DOHH2 (cell line): ENCODE data around the gene SLC25A17.

Experiments used
- H3F3A ChIP-seq: fragments of 200-600 bp; sonication (generic), shearing (Covaris generic); 2 replicates; pipeline ENCODE4 v1.6.0; 2016; ENCODE audit warnings: antibody characterized with exemption, mild to moderate bottlenecking; ENCODE audit not compliant: control insufficient read depth, insufficient read depth
- H3K27ac ChIP-seq: fragments of 200-600 bp; sonication (generic); 2 replicates; pipeline ENCODE4 v1.5.1; 2014; ENCODE audit warnings: low read depth, mild to moderate bottlenecking, low read length, moderate library complexity
- H3K27me3 ChIP-seq: fragments of 200-600 bp; sonication (generic); 2 replicates; pipeline ENCODE4 v1.6.1; 2014; ENCODE audit warnings: mild to moderate bottlenecking, low read length, mixed read lengths; ENCODE audit not compliant: control insufficient read depth
- H3K36me3 ChIP-seq: fragments of 200-600 bp; sonication (generic); 2 replicates; pipeline ENCODE4 v1.6.1; 2014; ENCODE audit warnings: mild to moderate bottlenecking, low read length, moderate library complexity, mixed read lengths; ENCODE audit not compliant: control insufficient read depth
- H3K4me1 ChIP-seq: fragments of 200-600 bp; sonication (generic); 2 replicates; pipeline ENCODE4 v1.6.1; 2014; ENCODE audit warnings: mild to moderate bottlenecking, low read length, mixed read lengths; ENCODE audit not compliant: control insufficient read depth
- H3K4me2 ChIP-seq: fragments of 200-600 bp; sonication (generic); 2 replicates; pipeline ENCODE4 v1.6.0; 2014; ENCODE audit warnings: mild to moderate bottlenecking, low read length, moderate library complexity
- H3K4me3 ChIP-seq: fragments of 200-600 bp; sonication (generic); 2 replicates; pipeline ENCODE4 v1.5.1; 2014; ENCODE audit warnings: mild to moderate bottlenecking, low read length, mixed read lengths
- H3K79me2 ChIP-seq: fragments of 200-600 bp; sonication (generic); 2 replicates; pipeline ENCODE4 v1.6.1; 2014; ENCODE audit warnings: mild to moderate bottlenecking, low read length, mixed read lengths; ENCODE audit not compliant: control insufficient read depth
- H3K9me2 ChIP-seq: fragments of 200-600 bp; sonication (generic); replicated peaks from 2 replicates; pipeline ENCODE4 v1.6.1; 2014; ENCODE audit warnings: mild to moderate bottlenecking, low read length, mixed read lengths; ENCODE audit not compliant: control insufficient read depth
- H3K9me3 ChIP-seq: fragments of 200-600 bp; sonication (generic); 2 replicates; pipeline ENCODE4 v1.6.1; 2014; ENCODE audit warnings: antibody characterized with exemption, low read length, mixed read lengths; ENCODE audit not compliant: control insufficient read depth, insufficient read depth
- H4K20me1 ChIP-seq: fragments of 200-600 bp; sonication (generic); 2 replicates; pipeline ENCODE4 v1.6.0; 2014; ENCODE audit warnings: low read depth, mild to moderate bottlenecking, antibody characterized with exemption, low read length, moderate library complexity; ENCODE audit not compliant: control insufficient read depth, insufficient read depth
- CTCF ChIP-seq: fragments of 200-600 bp; sonication (generic); IDR thresholded peaks from one replicate; pipeline ENCODE4 v1.5.1; 2014; ENCODE audit warnings: antibody characterized with exemption, mild to moderate bottlenecking, low read depth, low read length; ENCODE audit not compliant: poor library complexity, severe bottlenecking
- EZH2phosphoT487 ChIP-seq: fragments of 200-600 bp; sonication (generic); IDR thresholded peaks from 2 replicates; pipeline ENCODE4 v1.6.1; 2017; ENCODE audit warnings: borderline replicate concordance, mild to moderate bottlenecking, antibody characterized with exemption, low read length, moderate library complexity, mixed read lengths

SLC25A17 gene

GRCh38 chr22:40803321-40803720 is 15.8 kb downstream of the SLC25A17 start:
- Histone ChIP-seq H3K4me3 (no peak overlapping the region), H3K27ac (no peak overlapping the region), H3K36me3 (peaks cover 26% of the 10 kb centered on the region), H3K9me2 (no peaks in the 10 kb centered on the region), H4K20me1 (peaks cover 3% of the 10 kb centered on the region; the same call in 1 of the 2 replicates), H3K4me2 (no peak overlapping the region), H3K9me3 (no peaks in the 10 kb centered on the region), H3K27me3 (no peaks in the 10 kb centered on the region), H3K4me1 (peaks cover 4% of the 10 kb centered on the region; the same call in 1 of the 2 replicates), H3F3A (no peaks in the 10 kb centered on the region), H3K79me2 (peaks cover 66% of the 10 kb centered on the region)
- no peak for TF ChIP-seq CTCF
- TF ChIP-seq EZH2phosphoT487, result no peak

GRCh38 chr22:40799008-40799407 is 20.1 kb downstream of the SLC25A17 start:
- peaks cover 25% of the 10 kb centered on the region for H3K79me2 ChIP-seq
- H3K9me3 ChIP-seq, result no peaks in the 10 kb centered on the region
- H3K4me3 ChIP-seq, result no peak overlapping the region
- H3K4me1 ChIP-seq, result no peaks in the 10 kb centered on the region
- H4K20me1 ChIP-seq, result no peaks in the 10 kb centered on the region; the same call in 1 of the 2 replicates
- H3K27me3 ChIP-seq, result no peaks in the 10 kb centered on the region
- H3K36me3 ChIP-seq, result peaks cover 25% of the 10 kb centered on the region
- no peak overlapping the region for H3K27ac ChIP-seq
- peaks cover 3% of the 10 kb centered on the region; the same call in 1 of the 2 replicates for H3F3A ChIP-seq
- H3K4me2 ChIP-seq, result no peak overlapping the region
- TF ChIP-seq CTCF (no peak), EZH2phosphoT487 (no peak)
- H3K9me2 ChIP-seq, result no peaks in the 10 kb centered on the region

- H3K27ac ChIP-seq, result no peak overlapping the region
- H3K36me3 ChIP-seq, result peaks cover 37% of the 10 kb centered on the region
- H3K4me3 ChIP-seq, result no peak overlapping the region
- H3F3A ChIP-seq, result peaks cover 4% of the 10 kb centered on the region; the same call in 1 of the 2 replicates
- peaks cover 9% of the 10 kb centered on the region for H3K4me1 ChIP-seq
- H3K27me3 ChIP-seq, result no peaks in the 10 kb centered on the region
- no peaks in the 10 kb centered on the region for H3K9me2 ChIP-seq
- peaks cover 12% of the 10 kb centered on the region for H3K79me2 ChIP-seq
- H4K20me1 ChIP-seq, result no peaks in the 10 kb centered on the region; the same call in 1 of the 2 replicates
- no peaks in the 10 kb centered on the region for H3K9me3 ChIP-seq
- H3K4me2 ChIP-seq, result no peak overlapping the region
- TF ChIP-seq EZH2phosphoT487 (no peak), CTCF (no peak)
Measured at GRCh38 chr22:40797427-40797826, 21.7 kb downstream of the SLC25A17 start.
